Esophagus squamous epithelium (tissue), 5 donors: Measurements from ENCODE around the gene PRAMEF15. TPM values are rescaled to one million over a fixed set of nuclear protein-coding genes. Genes with fewer than 3 reads are reported as not detected.
"Not testable (repeated sequence)": the region's sequence is repeated elsewhere in the genome, so short reads cannot be mapped to it uniquely, and the experiment has no call there.

ENCODE experiments used
- DNase-seq: peaks from one replicate; lab custom pipeline; 2025; lab: John Stamatoyannopoulos, UW
- H3K27ac ChIP-seq, 4 donors: fragments of 200-600 bp; sonication (generic); one replicate each; pipeline ENCODE4 v1.5.1; 2016 to 2019; ENCODE audit warnings: mild to moderate bottlenecking in 1 of 4
- H3K27me3 ChIP-seq, 4 donors: fragments of 200-600 bp; sonication (generic); 1 replicate in 3 of 4; 2 replicates in 1 of 4; pipeline versions ENCODE4 v1.5.1 to v1.6.0; 2017 to 2021; ENCODE audit warnings: antibody characterized with exemption in 1 of 4
- H3K36me3 ChIP-seq, 3 donors: fragments of 200-600 bp; sonication (generic); one replicate each; pipeline ENCODE4 v1.5.1; 2016 to 2019
- H3K4me1 ChIP-seq, 3 donors: fragments of 200-600 bp; sonication (generic); one replicate each; pipeline ENCODE4 v1.5.1; 2017 to 2019
- H3K4me3 ChIP-seq, 4 donors: fragments of 200-600 bp; sonication (generic); 1 replicate in 3 of 4; 2 replicates in 1 of 4; pipeline ENCODE4 v1.5.1; 2016 to 2019; ENCODE audit warnings: mild to moderate bottlenecking in 2 of 4, moderate library complexity in 1 of 4
- H3K9me3 ChIP-seq, 3 donors: fragments of 200-600 bp; sonication (generic); one replicate each; pipeline ENCODE4 v1.5.1; 2016 to 2019
- CTCF ChIP-seq, 6 experiments: fragments of 450-650 bp in 4 of 6; fragments of 200-600 bp in 2 of 6; sonication (generic) in 2 of 6; IDR thresholded peaks; one replicate each; pipeline ENCODE4 v1.5.1; 2016 to 2019; ENCODE audit warnings: antibody characterized with exemption in 6 of 6, mild to moderate bottlenecking in 4 of 6, moderate library complexity in 4 of 6
- WGBS, 2 donors: methylation state at CpG; one replicate each; pipeline ENCODE4 v1.1.5; 2018; 5-methylcytosine and 5-hydroxymethylcytosine counted together
- intact Hi-C: fragments of 100-400 bp; cut with DNase I; formaldehyde crosslinking; loops from one replicate; pipeline ENCODE4 v1.15.0; 2022
- small RNA-seq, 4 donors: library from RNA; depleted of rRNA; stranded (forward); fragments of <200 nt; gene quantifications; one replicate each; pipeline ENCODE3, GENCODE V24; 2016
- total RNA-seq, 4 donors: library from RNA; depleted of rRNA; stranded (reverse); fragments of >200 nt; gene quantifications; one replicate each; pipeline ENCODE4 v1.1.0, GENCODE V29; 2016
- donor health status: DM: yes; HTN: yes; CAD: no.

The PRAMEF15 gene
- total RNA-seq, 4 donors from 2014 or later: not detected

- 0 to 2% methylated on average over 5 of the region's 5 CpGs for WGBS, 2 donors
- H3K36me3 ChIP-seq, H3K27me3 ChIP-seq, H3K9me3 ChIP-seq, DNase-seq, H3K4me3 ChIP-seq, H3K27ac ChIP-seq, intact Hi-C loops, H3K4me1 ChIP-seq: not testable (repeated sequence)
- peak in 5 of 6 experiments; percentile 44 to 63 (median 49) for TF ChIP-seq CTCF (IDR thresholded peaks at IDR 0.05)
These were observed 41.4 kb downstream of the PRAMEF15 start for GRCh38 chr1:13356774-13357173.

- WGBS, 2 donors: 100% methylated on average over 1 of the region's 7 CpGs; no CpG with 5 or more reads in 1 of the 2 donors
- H3K36me3 ChIP-seq, H3K9me3 ChIP-seq, intact Hi-C loops, H3K27ac ChIP-seq, DNase-seq, H3K4me3 ChIP-seq, H3K4me1 ChIP-seq, H3K27me3 ChIP-seq: not testable (repeated sequence)
These were observed 47.0 kb downstream of the PRAMEF15 start for GRCh38 chr1:13362364-13362763.

GRCh38 chr1:13364928-13365327, 49.5 kb downstream of the PRAMEF15 start:
- H3K27ac ChIP-seq, intact Hi-C loops, H3K27me3 ChIP-seq, H3K36me3 ChIP-seq, H3K4me1 ChIP-seq, H3K4me3 ChIP-seq, H3K9me3 ChIP-seq, DNase-seq: not testable (repeated sequence)
- WGBS, 2 donors: 57 to 89% methylated on average over 1 to 2 of the region's 4 CpGs

GRCh38 chr1:13366536-13366935, 51.2 kb downstream of the PRAMEF15 start:
- H3K4me3 ChIP-seq, H3K9me3 ChIP-seq, H3K36me3 ChIP-seq, intact Hi-C loops, H3K4me1 ChIP-seq, DNase-seq, H3K27ac ChIP-seq: not testable (repeated sequence)
- 82 to 90% methylated on average over 3 of the region's 3 CpGs for WGBS, 2 donors
- H3K27me3 ChIP-seq: peaks cover 0 to 13% (median 0%) of the 10 kb centered on the region in 4 donors

GRCh38 chr1:13368544-13368943, 53.2 kb downstream of the PRAMEF15 start:
- intact Hi-C loops, DNase-seq, H3K9me3 ChIP-seq, H3K27ac ChIP-seq, H3K4me3 ChIP-seq, H3K36me3 ChIP-seq, H3K4me1 ChIP-seq: not testable (repeated sequence)
- peaks cover 0 to 13% (median 0%) of the 10 kb centered on the region in 4 donors for H3K27me3 ChIP-seq
- WGBS, 2 donors: 69 to 77% methylated on average over 2 of the region's 4 CpGs
- TF ChIP-seq CTCF (IDR thresholded peaks at IDR 0.05): peak in 1 of 6 experiments; percentile 19

Small RNAs within 50 kb of the gene (small RNA-seq; reads per million reads assigned to genes)
- 0 reads per million in 4 donors for gene RNU6-771P

Other genes starting within 250 kb of the PRAMEF15 start
- not detected for gene PRAMEF25, start 244.8 kb upstream of the PRAMEF15 start, total RNA-seq
- not detected for gene HNRNPCL2, start 198.7 kb upstream of the PRAMEF15 start, total RNA-seq
- not detected for gene PRAMEF26, start 159.6 kb upstream of the PRAMEF15 start, total RNA-seq
- gene HNRNPCL4, start 149.9 kb upstream of the PRAMEF15 start, total RNA-seq: not detected
- gene PRAMEF9, start 143.7 kb upstream of the PRAMEF15 start, total RNA-seq: not detected
- gene PRAMEF13, start 114.2 kb upstream of the PRAMEF15 start, total RNA-seq: not detected
- gene PRAMEF18, start 89.4 kb upstream of the PRAMEF15 start, total RNA-seq: not detected
- gene PRAMEF5, start 61.4 kb upstream of the PRAMEF15 start, total RNA-seq: not detected
- not detected for gene PRAMEF8, start 30.4 kb upstream of the PRAMEF15 start, total RNA-seq
- not detected for gene PRAMEF33, start 12.0 kb upstream of the PRAMEF15 start, total RNA-seq
- gene PRAMEF14, start 31.6 kb downstream of the PRAMEF15 start, total RNA-seq: not detected
- not detected for gene PRAMEF19, start 56.4 kb downstream of the PRAMEF15 start, total RNA-seq
- gene PRAMEF17, start 74.1 kb downstream of the PRAMEF15 start, total RNA-seq: not detected
- not detected for gene PRAMEF20, start 94.9 kb downstream of the PRAMEF15 start, total RNA-seq
- gene LRRC38, start 198.4 kb downstream of the PRAMEF15 start, total RNA-seq: under 1 TPM in 1 of 4 donors, not detected in 3; 0.19 TPM